HEK293T (cell line): ENCODE measurements around the gene VASH1.

ENCODE experiments used
- FOXK2 ChIP-seq: fragments of 450-650 bp; IDR thresholded peaks from 2 replicates; pipeline ENCODE4 v1.6.1; 2016; ENCODE audit warnings: mild to moderate bottlenecking
- FOXM1 ChIP-seq: fragments of 450-650 bp; IDR thresholded peaks from 2 replicates; pipeline ENCODE4 v1.6.1; 2017; ENCODE audit warnings: mild to moderate bottlenecking, borderline replicate concordance
- HDGF ChIP-seq: fragments of 450-650 bp; IDR thresholded peaks from 2 replicates; pipeline ENCODE4 v1.6.1; 2017; ENCODE audit warnings: antibody characterized with exemption, borderline replicate concordance
- L3MBTL2 ChIP-seq: fragments of 450-650 bp; conservative IDR thresholded peaks from 2 replicates; pipeline ENCODE4 v1.6.1; 2016; ENCODE audit warnings: mild to moderate bottlenecking
- LEF1 ChIP-seq: fragments of 450-650 bp; IDR thresholded peaks from 2 replicates; pipeline ENCODE4 v1.6.1; 2017; ENCODE audit warnings: mild to moderate bottlenecking, borderline replicate concordance
- NFRKB ChIP-seq: fragments of 450-650 bp; IDR thresholded peaks from 2 replicates; pipeline ENCODE4 v1.6.1; 2016; ENCODE audit warnings: mild to moderate bottlenecking, moderate library complexity
- SP1 ChIP-seq: fragments of 450-650 bp; IDR thresholded peaks from 2 replicates; pipeline ENCODE4 v1.6.1; 2017
- SUZ12 ChIP-seq: fragments of 450-650 bp; IDR thresholded peaks from 2 replicates; pipeline ENCODE4 v1.6.1; 2016; ENCODE audit warnings: mild to moderate bottlenecking
- TARDBP ChIP-seq: fragments of 450-650 bp; IDR thresholded peaks from 2 replicates; pipeline ENCODE4 v1.6.1; 2016

DNA sequence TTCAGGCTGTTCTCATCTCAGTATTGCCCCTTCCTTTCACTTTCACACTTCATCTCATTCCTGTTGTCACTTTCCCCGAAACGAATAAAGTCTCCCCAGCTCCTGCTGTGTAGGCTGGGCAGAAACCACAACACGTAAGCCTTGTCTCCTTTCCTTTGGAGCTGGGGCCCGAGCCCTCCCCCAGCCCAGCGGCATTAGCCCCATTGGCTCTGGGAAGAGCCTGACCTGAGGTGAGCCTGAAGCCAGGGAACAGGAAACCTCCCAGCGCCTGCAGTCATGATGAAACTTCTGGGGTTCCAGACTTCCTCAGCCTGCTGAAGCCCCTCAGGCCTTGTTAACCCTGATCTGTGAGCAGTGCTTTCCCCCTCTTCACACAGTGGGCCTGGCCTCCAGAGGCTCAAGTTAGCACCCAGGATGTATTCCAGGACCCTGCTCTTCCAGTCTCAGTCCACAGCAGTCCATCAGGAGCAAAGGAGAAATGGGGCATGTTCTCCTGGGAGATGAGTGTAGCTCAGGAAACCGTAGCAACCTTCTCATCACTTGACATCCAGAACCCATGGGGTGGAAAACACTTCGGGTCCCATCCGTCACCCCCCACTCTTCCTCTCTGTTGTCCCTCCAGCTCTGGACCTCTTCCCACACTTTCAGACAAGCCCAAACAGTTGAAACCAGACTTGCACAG is 21.8 kb downstream of the VASH1 start:
- TF ChIP-seq SP1, result no peak
- TF ChIP-seq HDGF, result no peak
- TF ChIP-seq TARDBP, result no peak
- no peak for TF ChIP-seq SUZ12
- no peak for TF ChIP-seq FOXM1
- no peak for TF ChIP-seq LEF1
- TF ChIP-seq NFRKB, result no peak
- no peak for TF ChIP-seq FOXK2
- TF ChIP-seq L3MBTL2, result no peak
